ENCODE measurements around the gene NAPA. TPM values are rescaled to one million over a fixed set of nuclear protein-coding genes. Genes with fewer than 3 reads are reported as not detected.
A peak's percentile ranks its signal among the peaks of the same experiment; 100 is the strongest.

NAPA gene
- total and polyA plus RNA-seq, 2 of the 13 experiments (the other 11 are each of a cell fraction or from before 2014, with no cell fraction given) = 32.6 to 65.9 TPM

DNA sequence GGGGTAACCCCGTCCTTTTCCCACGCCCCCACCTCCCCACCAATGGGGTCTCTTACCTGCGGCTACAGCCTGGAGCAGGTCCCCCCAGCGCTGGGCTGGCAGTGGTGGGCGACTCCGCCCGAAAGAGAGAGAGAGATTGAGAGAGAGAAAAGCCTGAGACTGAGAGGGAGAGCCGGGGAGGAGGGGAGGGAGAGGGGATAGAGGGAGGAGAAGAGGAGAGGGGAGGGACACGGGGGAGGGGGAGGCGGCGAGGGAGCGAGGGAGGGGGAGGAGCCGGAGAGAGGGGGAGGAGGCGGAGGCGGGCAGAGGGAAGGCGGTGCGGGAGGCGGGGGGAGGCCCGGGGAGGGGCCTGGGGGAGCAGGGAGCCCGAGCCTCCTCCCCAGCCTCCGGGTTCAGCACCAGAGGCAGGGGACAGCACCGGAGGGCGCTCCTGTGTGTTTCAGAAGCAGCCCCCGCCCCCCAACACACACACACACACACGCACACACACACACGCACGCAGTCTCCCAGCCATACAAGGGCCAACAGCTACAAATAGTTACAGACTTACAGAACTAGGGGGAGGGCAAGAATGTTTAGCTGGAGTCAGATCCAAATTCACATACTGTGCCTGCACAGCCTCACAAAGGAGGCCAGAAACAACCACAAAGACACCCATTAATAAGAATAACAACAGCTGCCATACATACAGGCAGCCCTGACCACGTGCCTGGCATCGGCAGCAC lies 43.0 kb downstream of the NAPA start, which contains the start of gene SLC8A2 (continued):
- TF ChIP-seq AHDC1 (CRISPR knock-in tag; IDR thresholded peaks at IDR 0.05; ENCODE audit: borderline replicate concordance) (no peak), ZFP90 (CRISPR knock-in tag; IDR thresholded peaks at IDR 0.05; ENCODE audit: borderline replicate concordance) (0 out of 2 replicates have a peak, but pooled peaks have one; percentile 36), ZNF577 (CRISPR knock-in tag; IDR thresholded peaks at IDR 0.05; ENCODE audit: borderline replicate concordance, low read depth) (no peak), ZNF441 (CRISPR knock-in tag; IDR thresholded peaks at IDR 0.05; ENCODE audit: borderline replicate concordance) (peak; percentile 71; the same call in 1 of the 2 replicates), NFKBIZ (CRISPR knock-in tag; IDR thresholded peaks at IDR 0.05) (no peak), ZMYM4 (CRISPR knock-in tag; IDR thresholded peaks at IDR 0.05) (no peak), IRF2 (CRISPR knock-in tag; IDR thresholded peaks at IDR 0.05) (0 out of 2 replicates have a peak, but pooled peaks have one; percentile 32), ZNF770 (CRISPR knock-in tag; IDR thresholded peaks at IDR 0.05) (peak; percentile 89), ZSCAN30 (CRISPR knock-in tag; IDR thresholded peaks at IDR 0.05) (no peak), JUN (CRISPR knock-in tag; IDR thresholded peaks at IDR 0.05) (no peak), AGO1 (IDR thresholded peaks at IDR 0.05; ENCODE audit: low read depth, low read length, poor library complexity, severe bottlenecking) (no peak), ZNF792 (CRISPR knock-in tag; IDR thresholded peaks at IDR 0.05) (no peak), ZNF547 (CRISPR knock-in tag; IDR thresholded peaks at IDR 0.05) (0 out of 2 replicates have a peak, but pooled peaks have one; percentile 55), ZNF660 (CRISPR knock-in tag; IDR thresholded peaks at IDR 0.05; ENCODE audit: borderline replicate concordance, low read depth) (no peak)
- TF ChIP-seq, protein P1, sequence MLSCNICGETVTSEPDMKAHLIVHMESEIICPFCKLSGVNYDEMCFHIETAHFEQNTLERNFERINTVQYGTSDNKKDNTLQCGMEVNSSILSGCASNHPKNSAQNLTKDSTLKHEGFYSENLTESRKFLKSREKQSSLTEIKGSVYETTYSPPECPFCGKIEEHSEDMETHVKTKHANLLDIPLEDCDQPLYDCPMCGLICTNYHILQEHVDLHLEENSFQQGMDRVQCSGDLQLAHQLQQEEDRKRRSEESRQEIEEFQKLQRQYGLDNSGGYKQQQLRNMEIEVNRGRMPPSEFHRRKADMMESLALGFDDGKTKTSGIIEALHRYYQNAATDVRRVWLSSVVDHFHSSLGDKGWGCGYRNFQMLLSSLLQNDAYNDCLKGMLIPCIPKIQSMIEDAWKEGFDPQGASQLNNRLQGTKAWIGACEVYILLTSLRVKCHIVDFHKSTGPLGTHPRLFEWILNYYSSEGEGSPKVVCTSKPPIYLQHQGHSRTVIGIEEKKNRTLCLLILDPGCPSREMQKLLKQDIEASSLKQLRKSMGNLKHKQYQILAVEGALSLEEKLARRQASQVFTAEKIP (CRISPR knock-in tag; IDR thresholded peaks at IDR 0.05; ENCODE audit: borderline replicate concordance) = no peak
